ENCODE results near the gene JAK2.
A peak's percentile ranks its signal among the peaks of the same experiment; 100 is the strongest.

The JAK2 gene

DNA sequence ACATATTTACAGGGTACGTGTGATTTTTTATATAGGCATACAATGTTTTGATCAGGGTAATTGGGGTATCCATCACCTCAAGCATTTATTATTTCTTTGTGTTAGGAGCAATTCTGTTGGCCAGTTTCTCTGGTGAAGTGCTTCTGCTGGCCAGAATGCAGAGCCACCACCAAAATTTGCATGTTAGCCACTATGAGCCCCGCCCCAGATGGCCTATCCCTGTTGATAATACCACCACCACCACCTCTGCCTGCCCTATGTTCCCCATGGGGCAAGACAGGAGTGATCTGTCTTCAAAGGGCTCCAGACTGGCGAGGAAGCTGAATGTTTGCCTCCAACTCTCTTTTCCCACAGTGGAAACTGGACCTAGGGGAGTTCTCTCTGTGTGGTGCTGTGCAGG is 26.0 kb upstream of the JAK2 start:
- H3K9me3 ChIP-seq (replicated peaks; ENCODE audit: low read length) = no peaks in the 10 kb centered on the region
- H3K9ac ChIP-seq (ENCODE audit: low read depth, low read length) = no peak overlapping the region
- H3K27me3 ChIP-seq (ENCODE audit: control insufficient read depth, insufficient read depth, low read length) = no peaks in the 10 kb centered on the region
- peaks cover 24% of the 10 kb centered on the region for H3K4me1 ChIP-seq (ENCODE audit: control insufficient read depth, insufficient read depth, low read length)
- no peak overlapping the region for H3K4me3 ChIP-seq (ENCODE audit: low read length)
- H3K4me2 ChIP-seq (ENCODE audit: low read length) = no peak overlapping the region
- H3K36me3 ChIP-seq (ENCODE audit: insufficient read depth, low read length) = no peaks in the 10 kb centered on the region

DNA sequence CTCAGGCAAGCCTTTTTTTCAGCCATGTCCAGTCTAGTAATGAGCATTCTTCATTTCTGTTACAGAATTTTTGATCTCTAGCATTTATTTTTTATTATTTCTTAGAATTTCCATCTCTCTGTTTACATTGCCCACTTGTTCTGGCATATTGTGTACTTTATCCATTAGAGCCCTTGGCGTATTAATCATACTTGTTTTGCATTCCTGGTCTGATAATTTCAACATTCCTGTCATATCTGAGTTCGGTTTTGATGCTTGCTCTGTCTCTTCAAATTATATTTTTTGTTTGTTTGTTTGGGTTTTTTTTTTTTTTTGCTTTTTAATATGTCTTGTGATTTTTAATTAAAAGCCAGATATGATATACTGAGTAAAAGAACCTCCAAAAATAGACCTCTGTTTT is 23.0 kb upstream of the JAK2 start:
- no peaks in the 10 kb centered on the region for H3K27me3 ChIP-seq (ENCODE audit: control insufficient read depth, insufficient read depth, low read length)
- H3K36me3 ChIP-seq (ENCODE audit: insufficient read depth, low read length) = no peaks in the 10 kb centered on the region
- H3K9me3 ChIP-seq (replicated peaks; ENCODE audit: low read length) = no peaks in the 10 kb centered on the region
- H3K4me1 ChIP-seq (ENCODE audit: control insufficient read depth, insufficient read depth, low read length) = peaks cover 13% of the 10 kb centered on the region
- no peak overlapping the region for H3K4me3 ChIP-seq (ENCODE audit: low read length)
- peak overlapping the region; percentile 18 for H3K4me2 ChIP-seq (ENCODE audit: low read length)
- no peak overlapping the region for H3K9ac ChIP-seq (ENCODE audit: low read depth, low read length)

GRCh38 chr9:4964540-4964939 is 20.5 kb upstream of the JAK2 start:
- no peak overlapping the region for H3K9ac ChIP-seq (ENCODE audit: low read depth, low read length)
- peaks cover 17% of the 10 kb centered on the region for H3K4me1 ChIP-seq (ENCODE audit: control insufficient read depth, insufficient read depth, low read length)
- no peak overlapping the region for H3K4me2 ChIP-seq (ENCODE audit: low read length)
- H3K36me3 ChIP-seq (ENCODE audit: insufficient read depth, low read length) = no peaks in the 10 kb centered on the region
- H3K4me3 ChIP-seq (ENCODE audit: low read length) = no peak overlapping the region
- H3K27me3 ChIP-seq (ENCODE audit: control insufficient read depth, insufficient read depth, low read length) = no peaks in the 10 kb centered on the region
- H3K9me3 ChIP-seq (replicated peaks; ENCODE audit: low read length) = no peaks in the 10 kb centered on the region

DNA sequence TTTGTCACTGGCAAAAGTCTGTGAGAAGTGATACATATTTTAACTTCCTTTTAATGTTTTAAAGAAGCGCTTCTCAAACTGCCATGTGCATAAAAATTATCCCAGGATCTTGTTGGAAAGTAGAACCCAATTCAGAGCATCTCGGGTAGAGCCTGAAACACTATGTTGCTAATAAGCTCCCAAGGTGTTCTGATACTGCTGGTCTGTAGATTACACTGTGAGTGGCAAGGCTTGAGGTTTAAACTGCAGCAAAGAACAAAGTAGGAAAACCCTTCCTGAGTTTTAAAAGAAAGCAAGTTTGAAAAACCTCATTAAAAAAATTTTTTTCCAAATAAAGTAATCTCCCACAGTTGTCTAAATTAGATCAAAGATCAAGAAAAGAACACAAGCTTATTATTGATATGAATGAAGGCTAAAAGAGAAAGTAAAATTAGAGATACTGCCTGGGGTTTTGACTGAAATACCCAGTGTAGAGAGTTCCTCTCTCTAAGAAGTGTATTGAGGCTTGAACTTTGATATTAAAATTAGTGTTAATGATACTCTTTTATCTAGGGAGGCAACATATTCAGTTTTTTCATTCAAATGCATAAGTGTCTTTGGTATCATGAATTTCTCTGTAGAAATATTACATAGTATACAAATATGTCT is 19.8 kb upstream of the JAK2 start:
- no peak overlapping the region for H3K4me3 ChIP-seq (ENCODE audit: low read length)
- H3K9ac ChIP-seq (ENCODE audit: low read depth, low read length) = no peak overlapping the region
- H3K4me2 ChIP-seq (ENCODE audit: low read length) = no peak overlapping the region
- no peaks in the 10 kb centered on the region for H3K27me3 ChIP-seq (ENCODE audit: control insufficient read depth, insufficient read depth, low read length)
- H3K36me3 ChIP-seq (ENCODE audit: insufficient read depth, low read length) = no peaks in the 10 kb centered on the region
- peaks cover 17% of the 10 kb centered on the region for H3K4me1 ChIP-seq (ENCODE audit: control insufficient read depth, insufficient read depth, low read length)
- H3K9me3 ChIP-seq (replicated peaks; ENCODE audit: low read length) = no peaks in the 10 kb centered on the region

DNA sequence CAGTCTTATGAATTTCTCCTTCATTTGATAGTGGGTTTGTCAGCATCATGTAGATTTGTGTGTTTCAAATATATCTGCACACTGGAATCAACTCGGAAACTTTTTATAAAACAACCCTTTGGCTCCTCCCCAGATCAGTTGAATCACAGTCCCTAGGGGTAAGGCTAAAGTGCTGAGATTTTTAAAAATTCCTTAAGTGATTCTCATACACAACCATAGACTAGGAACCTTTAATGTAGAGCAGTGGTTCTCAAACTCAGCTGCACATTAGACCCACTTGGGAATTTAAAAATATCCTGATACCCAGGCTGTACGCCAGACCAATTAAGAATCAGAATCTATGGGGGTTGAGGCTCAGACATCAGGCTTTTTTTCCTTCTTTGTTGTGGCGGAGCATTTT is 17.5 kb upstream of the JAK2 start:
- Histone ChIP-seq H3K4me1 (ENCODE audit: control insufficient read depth, insufficient read depth, low read length) (peaks cover 9% of the 10 kb centered on the region), H3K4me2 (ENCODE audit: low read length) (no peak overlapping the region), H3K36me3 (ENCODE audit: insufficient read depth, low read length) (no peaks in the 10 kb centered on the region), H3K9ac (ENCODE audit: low read depth, low read length) (no peak overlapping the region), H3K9me3 (replicated peaks; ENCODE audit: low read length) (no peaks in the 10 kb centered on the region), H3K4me3 (ENCODE audit: low read length) (no peak overlapping the region), H3K27me3 (ENCODE audit: control insufficient read depth, insufficient read depth, low read length) (no peaks in the 10 kb centered on the region)

DNA sequence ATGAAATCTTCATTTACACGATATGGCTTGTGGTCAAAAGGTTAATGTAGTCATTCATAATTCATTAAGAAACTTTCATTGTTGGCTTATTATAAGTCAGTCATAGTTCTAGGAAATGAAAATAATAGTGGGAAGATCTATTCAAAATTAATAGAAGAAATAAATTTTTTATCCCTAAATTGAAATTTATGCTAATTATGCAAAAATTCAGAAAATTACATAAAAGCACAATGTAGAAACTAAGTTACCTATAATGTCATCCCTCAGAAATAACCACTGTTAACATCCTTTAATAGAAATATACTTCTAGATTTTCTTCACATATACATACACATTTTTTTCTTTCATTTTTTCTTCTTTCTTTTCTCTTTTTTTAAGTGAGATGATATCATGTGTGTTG is 15.9 kb upstream of the JAK2 start:
- Histone ChIP-seq H3K4me3 (ENCODE audit: low read length) (no peak overlapping the region), H3K9me3 (replicated peaks; ENCODE audit: low read length) (no peaks in the 10 kb centered on the region), H3K36me3 (ENCODE audit: insufficient read depth, low read length) (no peaks in the 10 kb centered on the region), H3K27me3 (ENCODE audit: control insufficient read depth, insufficient read depth, low read length) (no peaks in the 10 kb centered on the region), H3K9ac (ENCODE audit: low read depth, low read length) (no peak overlapping the region), H3K4me1 (ENCODE audit: control insufficient read depth, insufficient read depth, low read length) (peaks cover 4% of the 10 kb centered on the region), H3K4me2 (ENCODE audit: low read length) (no peak overlapping the region)

- no peak overlapping the region for H3K4me3 ChIP-seq (ENCODE audit: low read length)
- no peak overlapping the region for H3K4me2 ChIP-seq (ENCODE audit: low read length)
- no peak overlapping the region for H3K9ac ChIP-seq (ENCODE audit: low read depth, low read length)
- no peaks in the 10 kb centered on the region for H3K9me3 ChIP-seq (replicated peaks; ENCODE audit: low read length)
- H3K4me1 ChIP-seq (ENCODE audit: control insufficient read depth, insufficient read depth, low read length) = peaks cover 4% of the 10 kb centered on the region
- H3K27me3 ChIP-seq (ENCODE audit: control insufficient read depth, insufficient read depth, low read length) = no peaks in the 10 kb centered on the region
- no peaks in the 10 kb centered on the region for H3K36me3 ChIP-seq (ENCODE audit: insufficient read depth, low read length)
Observed at GRCh38 chr9:4970970-4971641, 14.0 kb upstream of the JAK2 start.

GRCh38 chr9:4973246-4973645 is 11.8 kb upstream of the JAK2 start:
- Histone ChIP-seq H3K9ac (ENCODE audit: low read depth, low read length) (no peak overlapping the region), H3K36me3 (ENCODE audit: insufficient read depth, low read length) (no peaks in the 10 kb centered on the region), H3K4me3 (ENCODE audit: low read length) (no peak overlapping the region), H3K4me1 (ENCODE audit: control insufficient read depth, insufficient read depth, low read length) (no peaks in the 10 kb centered on the region), H3K4me2 (ENCODE audit: low read length) (no peak overlapping the region), H3K9me3 (replicated peaks; ENCODE audit: low read length) (no peaks in the 10 kb centered on the region), H3K27me3 (ENCODE audit: control insufficient read depth, insufficient read depth, low read length) (no peaks in the 10 kb centered on the region)

DNA sequence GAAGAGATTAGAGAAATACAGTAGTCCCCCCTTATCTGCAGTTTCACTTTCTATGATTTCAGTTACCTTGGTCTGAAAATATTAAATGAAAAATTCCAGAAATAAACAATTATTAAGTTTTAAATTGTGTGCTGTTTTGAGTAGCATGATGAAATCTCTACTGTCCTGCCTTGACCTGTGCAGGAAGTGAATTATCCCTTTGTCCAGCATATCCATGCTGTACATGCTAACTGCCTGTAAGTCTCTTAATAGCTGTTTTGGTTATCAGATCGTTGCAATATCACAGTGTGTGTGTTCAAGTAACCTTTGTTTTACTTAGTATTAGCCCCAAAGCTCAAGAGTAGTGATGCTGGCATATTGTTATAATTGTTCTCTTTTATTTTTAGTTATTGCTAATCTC is 11.2 kb upstream of the JAK2 start:
- Histone ChIP-seq H3K4me1 (ENCODE audit: control insufficient read depth, insufficient read depth, low read length) (no peaks in the 10 kb centered on the region), H3K9ac (ENCODE audit: low read depth, low read length) (no peak overlapping the region), H3K27me3 (ENCODE audit: control insufficient read depth, insufficient read depth, low read length) (no peaks in the 10 kb centered on the region), H3K9me3 (replicated peaks; ENCODE audit: low read length) (no peaks in the 10 kb centered on the region), H3K4me2 (ENCODE audit: low read length) (no peak overlapping the region), H3K4me3 (ENCODE audit: low read length) (no peak overlapping the region), H3K36me3 (ENCODE audit: insufficient read depth, low read length) (no peaks in the 10 kb centered on the region)

GRCh38 chr9:4979239-4979638 is 5.8 kb upstream of the JAK2 start:
- H3K4me3 ChIP-seq (ENCODE audit: low read length) = no peak overlapping the region
- no peak overlapping the region for H3K4me2 ChIP-seq (ENCODE audit: low read length)
- H3K9ac ChIP-seq (ENCODE audit: low read depth, low read length) = no peak overlapping the region
- no peaks in the 10 kb centered on the region for H3K27me3 ChIP-seq (ENCODE audit: control insufficient read depth, insufficient read depth, low read length)
- no peaks in the 10 kb centered on the region for H3K9me3 ChIP-seq (replicated peaks; ENCODE audit: low read length)
- H3K4me1 ChIP-seq (ENCODE audit: control insufficient read depth, insufficient read depth, low read length) = peaks cover 16% of the 10 kb centered on the region
- H3K36me3 ChIP-seq (ENCODE audit: insufficient read depth, low read length) = no peaks in the 10 kb centered on the region

- no peaks in the 10 kb centered on the region for H3K27me3 ChIP-seq (ENCODE audit: control insufficient read depth, insufficient read depth, low read length)
- no peak overlapping the region for H3K4me2 ChIP-seq (ENCODE audit: low read length)
- H3K36me3 ChIP-seq (ENCODE audit: insufficient read depth, low read length) = no peaks in the 10 kb centered on the region
- H3K4me1 ChIP-seq (ENCODE audit: control insufficient read depth, insufficient read depth, low read length) = peaks cover 17% of the 10 kb centered on the region
- H3K9me3 ChIP-seq (replicated peaks; ENCODE audit: low read length) = no peaks in the 10 kb centered on the region
- no peak overlapping the region for H3K4me3 ChIP-seq (ENCODE audit: low read length)
- no peak overlapping the region for H3K9ac ChIP-seq (ENCODE audit: low read depth, low read length)
Observed at GRCh38 chr9:4980086-4980727, 4.9 kb upstream of the JAK2 start.
